Activated CD8-positive, alpha-beta T cell treated with anti-CD3 and anti-CD28 coated beads for 36 hours (primary cell): ENCODE data around the gene MTIF3. TPM values are rescaled to one million over a fixed set of nuclear protein-coding genes. Genes with fewer than 3 reads are reported as not detected.
A peak's percentile ranks its signal among the peaks of the same experiment; 100 is the strongest.

ENCODE experiments used
- ATAC-seq: fragments of 200-7000 bp; cut with Tn5 transposase; one replicate; pipeline ENCODE4 v1.10.0; 2021; ENCODE audit warnings: mild to moderate bottlenecking, moderate library complexity
- CTCF ChIA-PET: fragments of 350-600 bp; sonication (Branson Sonifier 250); formaldehyde crosslinking; loops from one replicate; lab custom pipeline; 2021; ENCODE audit warnings: antibody characterized with exemption; lab: Charles Lee
- POLR2A ChIA-PET: fragments of 350-600 bp; sonication (Branson Sonifier 250); formaldehyde crosslinking; loops from one replicate; lab custom pipeline; 2021; ENCODE audit warnings: antibody characterized with exemption; lab: Charles Lee
- DNase-seq: peaks from one replicate; pipeline ENCODE4 v3.0.0-alpha.2; 2020
- H3K27ac Mint-ChIP-seq: one replicate; pipeline ENCODE4 v1.8.0; 2021; ENCODE audit warnings: mild to moderate bottlenecking, mixed read lengths
- H3K27me3 Mint-ChIP-seq: one replicate; pipeline ENCODE4 v1.8.0; 2021; ENCODE audit warnings: mixed read lengths
- H3K36me3 Mint-ChIP-seq: one replicate; pipeline ENCODE4 v1.8.0; 2021; ENCODE audit warnings: low read depth, mixed read lengths
- H3K4me1 Mint-ChIP-seq: one replicate; pipeline ENCODE4 v1.8.0; 2021; ENCODE audit warnings: low read depth, mixed read lengths
- H3K4me3 Mint-ChIP-seq: one replicate; pipeline ENCODE4 v1.8.0; 2021; ENCODE audit warnings: mild to moderate bottlenecking, moderate library complexity, mixed read lengths
- H3K9me3 Mint-ChIP-seq: one replicate; pipeline ENCODE4 v1.8.0; 2021; ENCODE audit warnings: mixed read lengths
- CTCF ChIP-seq: fragments of 200-600 bp; IDR thresholded peaks from one replicate; pipeline ENCODE4 v1.8.0; 2022; ENCODE audit warnings: antibody characterized with exemption, mild to moderate bottlenecking
- intact Hi-C: fragments of 100-400 bp; cut with micrococcal nuclease; formaldehyde crosslinking; loops from one replicate; pipeline ENCODE4 v1.10.0; 2022
- total RNA-seq, 2 experiments: library from RNA; stranded (reverse); gene quantifications; one replicate each; pipeline ENCODE4 v1.2.3, GENCODE V29; 2021

MTIF3 gene
- total RNA-seq, 2 experiments from 2014 or later: 28.0 to 29.6 TPM

GRCh38 chr13:27482983-27483382 is 32.6 kb upstream of the MTIF3 start:
- intact Hi-C loops: no loop called here
- ChIA-PET CTCF (interaction anchor here (1.1 kb wide), 1 partner anchor 107 kb away, joined by 3 read pairs; no protein-coding TSS in a partner anchor), POLR2A (no interaction called here)
- Mint-ChIP-seq H3K9me3 (no peaks in the 10 kb centered on the region), H3K36me3 (no peaks in the 10 kb centered on the region), H3K27me3 (no peaks in the 10 kb centered on the region), H3K4me3 (no peak overlapping the region), H3K4me1 (peaks cover 2% of the 10 kb centered on the region), H3K27ac (no peak overlapping the region)
- peak; percentile 37 for ATAC-seq
- DNase-seq: no peak
- no peak for TF ChIP-seq CTCF

DNA sequence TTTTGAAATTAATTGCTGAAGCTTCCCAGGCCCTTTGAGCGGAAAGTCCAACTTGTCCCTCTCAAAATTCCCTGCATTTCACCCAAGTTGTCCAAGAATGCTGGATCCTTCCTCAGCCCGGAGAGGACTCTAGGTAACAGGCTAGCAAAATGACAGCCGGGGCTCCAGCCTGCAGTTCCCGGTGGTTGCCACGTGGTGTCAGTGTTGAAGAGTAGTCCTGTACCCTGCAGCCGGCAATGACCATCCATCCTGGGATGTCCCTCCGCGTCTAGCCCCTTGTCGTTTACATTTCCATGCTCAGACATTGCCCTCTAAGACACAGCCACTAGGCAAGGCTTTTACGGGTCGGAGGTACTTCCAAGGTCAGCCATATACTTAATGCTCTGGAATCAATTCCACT is 31.4 kb upstream of the MTIF3 start:
- H3K27me3 Mint-ChIP-seq: no peaks in the 10 kb centered on the region
- peaks cover 2% of the 10 kb centered on the region for H3K4me1 Mint-ChIP-seq
- H3K4me3 Mint-ChIP-seq: no peak overlapping the region
- intact Hi-C loops: no loop called here
- no peaks in the 10 kb centered on the region for H3K36me3 Mint-ChIP-seq
- DNase-seq (peak; percentile 62), ATAC-seq (peak; percentile 75)
- peak; percentile 77 for TF ChIP-seq CTCF
- ChIA-PET CTCF (interaction anchor here (0.8 to 1.3 kb wide), 2 partner anchors 14 to 72 kb away, joined by 3 read pairs; no protein-coding TSS in a partner anchor), POLR2A (no interaction called here)
- no peak overlapping the region for H3K27ac Mint-ChIP-seq
- H3K9me3 Mint-ChIP-seq: no peaks in the 10 kb centered on the region

GRCh38 chr13:27476943-27477703 is 26.8 kb upstream of the MTIF3 start:
- CTCF ChIA-PET: interaction anchor here (0.9 kb wide), 1 partner anchor 21 kb away, joined by 3 read pairs; no protein-coding TSS in a partner anchor
- no peak for TF ChIP-seq CTCF
- ATAC-seq (no peak), DNase-seq (no peak)
- Mint-ChIP-seq H3K27ac (no peak overlapping the region), H3K4me3 (no peak overlapping the region), H3K9me3 (no peaks in the 10 kb centered on the region), H3K27me3 (no peaks in the 10 kb centered on the region), H3K36me3 (no peaks in the 10 kb centered on the region), H3K4me1 (peaks cover 4% of the 10 kb centered on the region)
- intact Hi-C loops: no loop called here
- POLR2A ChIA-PET: no interaction called here

DNA sequence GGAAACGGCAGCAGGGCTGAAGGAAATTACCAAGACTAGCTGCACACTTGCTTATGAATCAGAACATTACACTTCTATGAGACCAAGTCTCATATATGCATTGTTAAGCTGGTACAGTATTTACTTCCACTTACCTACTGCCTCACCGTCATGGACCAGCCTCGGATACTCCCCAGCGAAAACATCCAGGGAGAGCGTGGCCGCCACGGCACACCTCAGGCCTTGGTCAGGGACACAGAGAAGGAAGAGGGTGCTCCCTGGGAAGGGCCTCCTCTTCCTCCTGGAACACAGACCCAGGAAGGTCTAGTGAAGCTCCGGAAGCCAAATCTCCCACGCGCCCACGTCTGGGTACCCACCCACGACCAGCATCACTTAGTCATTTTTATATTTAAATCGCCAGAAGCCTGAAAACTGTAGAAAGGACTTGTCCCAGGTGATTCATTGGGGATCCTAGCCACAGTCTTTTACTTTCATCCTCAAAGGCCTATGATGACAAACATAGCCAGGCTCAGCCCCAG is 24.4 kb upstream of the MTIF3 start:
- CTCF ChIA-PET: no interaction called here
- Mint-ChIP-seq H3K4me1 (peaks cover 4% of the 10 kb centered on the region), H3K36me3 (no peaks in the 10 kb centered on the region), H3K4me3 (no peak overlapping the region), H3K9me3 (no peaks in the 10 kb centered on the region), H3K27me3 (no peaks in the 10 kb centered on the region), H3K27ac (no peak overlapping the region)
- TF ChIP-seq CTCF: no peak
- intact Hi-C loops: no loop called here
- POLR2A ChIA-PET: no interaction called here
- ATAC-seq: no peak
- no peak for DNase-seq

DNA sequence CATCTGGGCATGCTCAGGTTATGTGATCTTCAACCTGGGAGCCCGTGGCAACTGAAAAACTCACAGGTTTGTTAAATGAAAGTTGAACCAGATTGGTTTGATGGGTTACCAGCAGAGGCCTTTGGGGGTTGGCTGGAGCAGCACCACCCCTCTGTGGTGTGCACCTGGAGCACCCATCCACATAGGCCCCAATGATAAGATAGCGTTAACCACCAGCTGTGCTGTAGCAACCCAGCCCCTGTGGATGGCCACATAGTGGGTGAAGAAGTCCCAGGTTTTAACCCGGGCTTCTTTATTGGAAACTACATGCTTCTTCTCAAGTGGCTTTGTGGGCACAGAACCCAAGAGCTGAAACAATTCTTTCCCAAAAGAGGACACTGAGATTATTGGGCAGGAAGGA is 22.6 kb upstream of the MTIF3 start:
- intact Hi-C loops: no loop called here
- Mint-ChIP-seq H3K4me3 (no peak overlapping the region), H3K9me3 (no peaks in the 10 kb centered on the region), H3K36me3 (no peaks in the 10 kb centered on the region), H3K27me3 (no peaks in the 10 kb centered on the region), H3K4me1 (peaks cover 4% of the 10 kb centered on the region), H3K27ac (no peak overlapping the region)
- no peak for TF ChIP-seq CTCF
- CTCF ChIA-PET: interaction anchor here (1.1 to 1.4 kb wide), 2 partner anchors 98 to 354 kb away, joined by 3 to 5 read pairs; no protein-coding TSS in a partner anchor
- ATAC-seq (peak; percentile 51), DNase-seq (no peak)
- POLR2A ChIA-PET: interaction anchor here (1.2 kb wide), 1 partner anchor 49 kb away, joined by 3 read pairs; no protein-coding TSS in a partner anchor
